Gastrocnemius medialis (tissue), 4 donors: Measurements from ENCODE around the gene AGXT. TPM values are rescaled to one million over a fixed set of nuclear protein-coding genes. Genes with fewer than 3 reads are reported as not detected.

Source experiments
- ATAC-seq, 2 donors: fragments of 150-250 bp; one replicate each; pipeline ENCODE4 v1.9.1; 2016
- DNase-seq, 2 donors: peaks; one replicate each; pipeline ENCODE4 v3.0.0-alpha.2; 2019
- H3K27ac ChIP-seq, 4 donors: fragments of 200-600 bp; sonication (generic); 1 replicate in 1 of 4; 2 replicates in 3 of 4; pipeline ENCODE4 v1.5.1; 2016 to 2018; ENCODE audit warnings: mild to moderate bottlenecking in 2 of 4, moderate library complexity in 1 of 4
- H3K27me3 ChIP-seq, 3 donors: fragments of 200-600 bp; sonication (generic) in 2 of 3; 1 replicate in 1 of 3; 2 replicates in 2 of 3; pipeline versions ENCODE4 v1.5.1 to v1.6.0; 2016 to 2019; ENCODE audit warnings: mild to moderate bottlenecking in 1 of 3, moderate library complexity in 1 of 3
- H3K36me3 ChIP-seq, 2 donors: fragments of 200-600 bp; sonication (generic) in 1 of 2; one replicate each; pipeline ENCODE4 v1.5.1; 2017 to 2018
- H3K4me1 ChIP-seq, 2 donors: fragments of 200-600 bp; sonication (generic) in 1 of 2; one replicate each; pipeline ENCODE4 v1.5.1; 2016 to 2017; ENCODE audit warnings: mild to moderate bottlenecking in 2 of 2
- H3K4me3 ChIP-seq, 4 donors: fragments of 200-600 bp; sonication (generic) in 3 of 4; 1 replicate in 1 of 4; 2 replicates in 3 of 4; pipeline ENCODE4 v1.5.1; 2016 to 2019; ENCODE audit warnings: mild to moderate bottlenecking in 2 of 4
- H3K9me3 ChIP-seq, 3 donors: fragments of 200-600 bp; sonication (generic) in 2 of 3; 1 replicate in 1 of 3; 2 replicates in 2 of 3; pipeline ENCODE4 v1.5.1; 2016 to 2019
- POLR2A ChIP-seq, 2 donors: fragments of 450-650 bp; IDR thresholded peaks; one replicate each; pipeline ENCODE4 v1.6.1; 2017; ENCODE audit warnings: antibody characterized with exemption in 2 of 2, mild to moderate bottlenecking in 2 of 2, moderate library complexity in 2 of 2
- in situ Hi-C, 4 donors: fragments of 200-750 bp; cut with MboI; loops; one replicate each; pipeline versions ENCODE4 v1.15.0 to v1.8.0; 2017; ENCODE audit warnings: low sequenced_read_pairs in 4 of 4
- intact Hi-C: fragments of 100-400 bp; cut with DNase I; formaldehyde crosslinking; loops from one replicate; pipeline ENCODE4 v1.15.1; 2023; ENCODE audit warnings: low total_unique reads
- total RNA-seq, 4 donors: library from RNA; depleted of rRNA; stranded (reverse); fragments of >200 nt; gene quantifications; one replicate each; pipeline versions ENCODE4 v1.1.0 to v1.2.3, GENCODE V29; 2016
- TF ChIP-seq, protein P1 (sequence below), 5 experiments: fragments of 450-650 bp in 3 of 5; fragments of 200-600 bp in 2 of 5; sonication (generic) in 2 of 5; IDR thresholded peaks in 4 of 5; conservative IDR thresholded peaks in 1 of 5; 1 replicate in 4 of 5; 2 replicates in 1 of 5; pipeline ENCODE4 v1.5.1; 2016 to 2019; ENCODE audit warnings: antibody characterized with exemption in 5 of 5, mild to moderate bottlenecking in 3 of 5, moderate library complexity in 3 of 5

The AGXT gene
- total RNA-seq, 4 donors from 2014 or later: 1.7 to 3.3 TPM; not detected in 2

DNA sequence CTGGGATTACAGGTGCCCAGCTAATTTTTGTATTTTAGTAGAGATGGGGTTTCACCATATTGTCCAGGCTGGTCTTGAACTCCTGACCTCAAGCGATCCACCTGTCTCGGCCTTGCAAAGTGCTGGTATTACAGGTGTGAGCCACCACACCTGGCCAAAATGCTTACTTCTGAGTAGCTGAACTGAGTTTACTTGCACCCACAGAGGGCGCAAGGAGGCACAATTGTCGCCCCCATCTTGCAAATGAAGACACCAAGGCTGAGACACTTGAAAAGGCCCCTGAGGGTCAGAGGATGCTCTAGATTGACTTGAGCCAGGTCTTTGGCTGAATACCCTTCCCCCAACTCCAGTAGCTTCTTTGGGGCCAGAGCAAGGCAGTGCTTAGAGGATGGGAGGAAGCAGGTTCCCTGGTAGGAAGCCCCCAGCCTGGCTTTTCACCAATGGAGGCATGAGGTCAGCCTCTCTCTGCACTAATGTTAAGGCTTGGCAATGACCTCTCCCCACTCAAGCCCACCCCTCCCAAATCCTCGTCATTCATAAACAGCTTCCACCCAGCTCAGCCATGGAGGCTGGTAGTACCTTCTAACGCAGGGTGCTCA is 34.1 kb upstream of the AGXT start:
- DNase-seq (no peak), ATAC-seq (no peak)
- H3K9me3 ChIP-seq: no peaks in the 10 kb centered on the region
- in situ Hi-C loops (no loop called here), intact Hi-C loops (loop anchor here (10.0 kb wide), 1 partner anchor 250 kb away; the partner anchor contains the start of gene CAPN10)
- peaks cover 6 to 15% of the 10 kb centered on the region in 2 donors for H3K4me1 ChIP-seq
- no peak for TF ChIP-seq POLR2A (IDR thresholded peaks at IDR 0.05)
- TF ChIP-seq, protein P1, sequence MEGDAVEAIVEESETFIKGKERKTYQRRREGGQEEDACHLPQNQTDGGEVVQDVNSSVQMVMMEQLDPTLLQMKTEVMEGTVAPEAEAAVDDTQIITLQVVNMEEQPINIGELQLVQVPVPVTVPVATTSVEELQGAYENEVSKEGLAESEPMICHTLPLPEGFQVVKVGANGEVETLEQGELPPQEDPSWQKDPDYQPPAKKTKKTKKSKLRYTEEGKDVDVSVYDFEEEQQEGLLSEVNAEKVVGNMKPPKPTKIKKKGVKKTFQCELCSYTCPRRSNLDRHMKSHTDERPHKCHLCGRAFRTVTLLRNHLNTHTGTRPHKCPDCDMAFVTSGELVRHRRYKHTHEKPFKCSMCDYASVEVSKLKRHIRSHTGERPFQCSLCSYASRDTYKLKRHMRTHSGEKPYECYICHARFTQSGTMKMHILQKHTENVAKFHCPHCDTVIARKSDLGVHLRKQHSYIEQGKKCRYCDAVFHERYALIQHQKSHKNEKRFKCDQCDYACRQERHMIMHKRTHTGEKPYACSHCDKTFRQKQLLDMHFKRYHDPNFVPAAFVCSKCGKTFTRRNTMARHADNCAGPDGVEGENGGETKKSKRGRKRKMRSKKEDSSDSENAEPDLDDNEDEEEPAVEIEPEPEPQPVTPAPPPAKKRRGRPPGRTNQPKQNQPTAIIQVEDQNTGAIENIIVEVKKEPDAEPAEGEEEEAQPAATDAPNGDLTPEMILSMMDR (IDR thresholded peaks at IDR 0.05 in 4 of 5, conservative IDR thresholded peaks at IDR 0.05 in 1 of 5): no peak
- no peaks in the 10 kb centered on the region for H3K36me3 ChIP-seq
- H3K4me3 ChIP-seq: no peak overlapping the region
- no peak overlapping the region for H3K27ac ChIP-seq
- peaks cover 3 to 22% (median 16%) of the 10 kb centered on the region in 3 donors for H3K27me3 ChIP-seq

- Histone ChIP-seq H3K27ac (no peak overlapping the region), H3K4me1 (peaks cover 6 to 15% of the 10 kb centered on the region in 2 donors), H3K9me3 (no peaks in the 10 kb centered on the region), H3K36me3 (no peaks in the 10 kb centered on the region), H3K27me3 (peaks cover 0 to 14% (median 11%) of the 10 kb centered on the region in 3 donors), H3K4me3 (no peak overlapping the region)
- ATAC-seq (no peak), DNase-seq (no peak)
- intact Hi-C loops: loop anchor here (10.0 kb wide), 1 partner anchor 251 kb away; the partner anchor contains the start of gene CAPN10
- TF ChIP-seq POLR2A (IDR thresholded peaks at IDR 0.05): no peak
- TF ChIP-seq, protein P1 (IDR thresholded peaks at IDR 0.05 in 4 of 5, conservative IDR thresholded peaks at IDR 0.05 in 1 of 5): no peak
- in situ Hi-C loops: no loop called here
These were observed 33.1 kb upstream of the AGXT start for GRCh38 chr2:240835528-240835927.

DNA sequence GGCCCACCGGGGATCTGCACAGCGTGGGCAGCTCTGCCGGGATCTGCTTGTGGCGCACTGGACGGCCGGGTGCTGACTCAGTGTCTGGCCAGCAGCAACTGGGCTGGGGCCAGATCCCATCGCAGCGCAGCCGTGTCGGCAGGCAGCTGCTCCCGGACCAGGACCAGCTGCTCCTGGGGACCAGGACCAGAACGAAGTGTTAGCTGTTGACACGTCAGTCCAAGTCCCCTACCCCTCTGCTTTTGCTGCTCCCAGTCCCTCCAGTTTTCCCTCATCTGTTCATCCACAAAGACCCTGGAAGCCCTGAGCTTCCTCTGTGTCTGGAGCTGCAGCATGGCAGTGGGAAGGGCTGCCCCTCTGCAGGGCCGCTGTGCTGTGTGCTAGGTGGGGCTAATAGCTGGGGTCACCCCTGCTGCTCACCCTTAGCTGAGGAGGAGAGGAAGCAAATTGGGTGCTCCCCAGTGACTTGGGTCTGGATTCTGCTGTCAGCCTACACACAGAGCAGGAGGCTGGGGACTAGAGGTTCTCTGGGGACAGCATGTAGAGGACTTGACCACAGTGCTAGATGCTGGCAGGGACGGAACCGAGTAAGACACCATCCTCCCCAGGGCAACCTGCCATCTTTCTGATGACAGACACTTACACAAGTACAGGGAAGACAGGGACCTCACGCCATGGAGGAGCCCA is 31.7 kb upstream of the AGXT start:
- no peak overlapping the region for H3K27ac ChIP-seq
- in situ Hi-C loops (no loop called here), intact Hi-C loops (loop anchor here (10.0 kb wide), 1 partner anchor 252 kb away; the partner anchor contains the start of gene CAPN10)
- DNase-seq: peak; percentile 30 to 48
- peak; percentile 21 to 49 for ATAC-seq
- TF ChIP-seq, protein P1 (IDR thresholded peaks at IDR 0.05 in 4 of 5, conservative IDR thresholded peaks at IDR 0.05 in 1 of 5): no peak
- no peak for TF ChIP-seq POLR2A (IDR thresholded peaks at IDR 0.05)
- no peak overlapping the region for H3K4me3 ChIP-seq
- H3K9me3 ChIP-seq: no peaks in the 10 kb centered on the region
- peaks cover 0 to 12% (median 0%) of the 10 kb centered on the region in 3 donors for H3K27me3 ChIP-seq
- H3K4me1 ChIP-seq: peaks cover under 1 to 10% of the 10 kb centered on the region in 2 donors
- H3K36me3 ChIP-seq: no peaks in the 10 kb centered on the region

GRCh38 chr2:240837621-240838020 is 31.0 kb upstream of the AGXT start:
- Histone ChIP-seq H3K36me3 (no peaks in the 10 kb centered on the region), H3K9me3 (no peaks in the 10 kb centered on the region), H3K27me3 (peaks cover 0 to 12% (median 2%) of the 10 kb centered on the region in 3 donors), H3K27ac (no peak overlapping the region), H3K4me3 (no peak overlapping the region), H3K4me1 (peaks cover 0 to 8% of the 10 kb centered on the region in 2 donors)
- DNase-seq (no peak), ATAC-seq (no peak)
- in situ Hi-C loops (no loop called here), intact Hi-C loops (loop anchor here (10.0 kb wide), 1 partner anchor 253 kb away; the partner anchor contains the start of gene CAPN10)
- TF ChIP-seq, protein P1 (IDR thresholded peaks at IDR 0.05 in 4 of 5, conservative IDR thresholded peaks at IDR 0.05 in 1 of 5): no peak
- no peak for TF ChIP-seq POLR2A (IDR thresholded peaks at IDR 0.05)
